Muscle of leg (tissue), 11 donors: ENCODE results near the gene PSMF1. TPM values are rescaled to one million over a fixed set of nuclear protein-coding genes. Genes with fewer than 3 reads are reported as not detected.

Experiments
- DNase-seq: peaks from one replicate; pipeline ENCODE4 v3.0.0; 2013
- H3K27ac ChIP-seq: one replicate; pipeline ENCODE4 v1.5.1; 2013; ENCODE audit warnings: mild to moderate bottlenecking, low read length, control low read depth
- H3K27me3 ChIP-seq: one replicate; pipeline ENCODE4 v1.6.1; 2013; ENCODE audit warnings: low read length; ENCODE audit not compliant: control insufficient read depth, insufficient read depth
- H3K36me3 ChIP-seq: one replicate; pipeline ENCODE4 v1.6.1; 2013; ENCODE audit warnings: low read length; ENCODE audit not compliant: control insufficient read depth, insufficient read depth
- H3K4me1 ChIP-seq: one replicate; pipeline ENCODE4 v1.6.1; 2013; ENCODE audit warnings: low read length; ENCODE audit not compliant: control insufficient read depth, insufficient read depth
- H3K4me3 ChIP-seq: one replicate; pipeline ENCODE4 v1.5.1; 2013; ENCODE audit warnings: low read length, control low read depth
- H3K9me3 ChIP-seq: replicated peaks from 2 replicates; pipeline ENCODE4 v1.6.1; 2013; ENCODE audit warnings: low read depth, low read length; ENCODE audit not compliant: control insufficient read depth
- WGBS: methylation state at CpG from one replicate; pipeline ENCODE4 v1.1.5; 2013; ENCODE audit warnings: missing lambda C conversion rate; ENCODE audit not compliant: insufficient coverage; 5-methylcytosine and 5-hydroxymethylcytosine counted together
- polyA plus RNA-seq, 8 donors: library from polyadenylated mRNA; unstranded; fragments of 120-200 nt; gene quantifications; one replicate each; pipeline versions ENCODE4 v1.2.1 to v1.2.3, GENCODE V29; 2013; ENCODE audit warnings: inconsistent platforms in 1 of 8, low replicate concordance in 1 of 8; ENCODE audit not compliant: insufficient read length in 8 of 8, insufficient read depth in 1 of 8
- total RNA-seq: library from RNA; stranded (reverse); fragments of 120-200 nt; gene quantifications from one replicate; pipeline ENCODE4 v1.2.4, GENCODE V29; 2013

Gene PSMF1
- total and polyA plus RNA-seq, 9 donors: 25.3 to 117 (median 98.9) TPM

- no peaks in the 10 kb centered on the region for H3K36me3 ChIP-seq
- no peaks in the 10 kb centered on the region for H3K4me1 ChIP-seq
- no peak overlapping the region for H3K27ac ChIP-seq
- WGBS: no CpG with 5 or more reads among the region's 2 CpGs
- DNase-seq: no peak
- no peaks in the 10 kb centered on the region for H3K9me3 ChIP-seq
- no peak overlapping the region for H3K4me3 ChIP-seq
- H3K27me3 ChIP-seq: no peaks in the 10 kb centered on the region
Measured at GRCh38 chr20:1196634-1197033, 78.2 kb downstream of the PSMF1 start.

GRCh38 chr20:1197801-1198200 lies 79.4 kb downstream of the PSMF1 start:
- H3K9me3 ChIP-seq: no peaks in the 10 kb centered on the region
- no peak overlapping the region for H3K27ac ChIP-seq
- H3K4me3 ChIP-seq: no peak overlapping the region
- 83% methylated on average over 2 of the region's 7 CpGs for WGBS
- DNase-seq: no peak
- H3K36me3 ChIP-seq: no peaks in the 10 kb centered on the region
- H3K27me3 ChIP-seq: no peaks in the 10 kb centered on the region
- H3K4me1 ChIP-seq: no peaks in the 10 kb centered on the region

- H3K36me3 ChIP-seq: no peaks in the 10 kb centered on the region
- no peak overlapping the region for H3K27ac ChIP-seq
- no peak overlapping the region for H3K4me3 ChIP-seq
- H3K9me3 ChIP-seq: no peaks in the 10 kb centered on the region
- no peaks in the 10 kb centered on the region for H3K27me3 ChIP-seq
- no peaks in the 10 kb centered on the region for H3K4me1 ChIP-seq
- no peak for DNase-seq
- WGBS: 86% methylated on average over 5 of the region's 5 CpGs
Measured at GRCh38 chr20:1198751-1199150, 80.3 kb downstream of the PSMF1 start.

- Histone ChIP-seq H3K36me3 (no peaks in the 10 kb centered on the region), H3K27ac (no peak overlapping the region), H3K9me3 (no peaks in the 10 kb centered on the region), H3K4me1 (no peaks in the 10 kb centered on the region), H3K4me3 (no peak overlapping the region), H3K27me3 (peaks cover 2% of the 10 kb centered on the region)
- WGBS: 61% methylated on average over 5 of the region's 7 CpGs
- DNase-seq: no peak
Measured at GRCh38 chr20:1199212-1199873, 80.9 kb downstream of the PSMF1 start.

GRCh38 chr20:1199964-1200363 lies 81.6 kb downstream of the PSMF1 start:
- no peak overlapping the region for H3K27ac ChIP-seq
- H3K27me3 ChIP-seq: peaks cover 2% of the 10 kb centered on the region
- H3K4me3 ChIP-seq: no peak overlapping the region
- H3K4me1 ChIP-seq: no peaks in the 10 kb centered on the region
- H3K36me3 ChIP-seq: no peaks in the 10 kb centered on the region
- no peak for DNase-seq
- no CpG with 5 or more reads among the region's 1 CpG for WGBS
- H3K9me3 ChIP-seq: no peaks in the 10 kb centered on the region

- Histone ChIP-seq H3K9me3 (no peaks in the 10 kb centered on the region), H3K27me3 (peaks cover 2% of the 10 kb centered on the region), H3K4me1 (no peaks in the 10 kb centered on the region), H3K36me3 (no peaks in the 10 kb centered on the region), H3K27ac (peak within 1 kb of the TSS; percentile 47), H3K4me3 (no peak within 1 kb of the TSS)
- DNase-seq: no peak
- WGBS: 57% methylated on average over 1 of the region's 5 CpGs
Measured at GRCh38 chr20:1202762-1203504, 84.5 kb downstream of the PSMF1 start, which contains the start of gene C20orf202. Gene C20orf202, plus strand, starts transcription at chr20:1203454. Its CDS starts 132 bp downstream, at chr20:1203586.

GRCh38 chr20:1203630-1204029 lies 85.2 kb downstream of the PSMF1 start:
- peaks cover 4% of the 10 kb centered on the region for H3K27me3 ChIP-seq
- no peaks in the 10 kb centered on the region for H3K36me3 ChIP-seq
- 80% methylated on average over 1 of the region's 5 CpGs for WGBS
- peak overlapping the region; percentile 47 for H3K27ac ChIP-seq
- DNase-seq: no peak
- H3K4me3 ChIP-seq: no peak overlapping the region
- H3K4me1 ChIP-seq: no peaks in the 10 kb centered on the region
- no peaks in the 10 kb centered on the region for H3K9me3 ChIP-seq

GRCh38 chr20:1204113-1204512 lies 85.7 kb downstream of the PSMF1 start:
- H3K4me1 ChIP-seq: no peaks in the 10 kb centered on the region
- no peak for DNase-seq
- H3K4me3 ChIP-seq: no peak overlapping the region
- H3K9me3 ChIP-seq: no peaks in the 10 kb centered on the region
- H3K27ac ChIP-seq: peak overlapping the region; percentile 47
- 68% methylated on average over 4 of the region's 5 CpGs for WGBS
- no peaks in the 10 kb centered on the region for H3K36me3 ChIP-seq
- peaks cover 4% of the 10 kb centered on the region for H3K27me3 ChIP-seq

- no peak for DNase-seq
- H3K9me3 ChIP-seq: no peaks in the 10 kb centered on the region
- H3K27me3 ChIP-seq: peaks cover 4% of the 10 kb centered on the region
- peak overlapping the region; percentile 47 for H3K27ac ChIP-seq
- WGBS: 40% methylated on average over 1 of the region's 2 CpGs
- H3K4me3 ChIP-seq: no peak overlapping the region
- H3K4me1 ChIP-seq: no peaks in the 10 kb centered on the region
- H3K36me3 ChIP-seq: no peaks in the 10 kb centered on the region
Measured at GRCh38 chr20:1204576-1204975, 86.2 kb downstream of the PSMF1 start.

GRCh38 chr20:1205802-1206201 lies 87.4 kb downstream of the PSMF1 start:
- Histone ChIP-seq H3K9me3 (no peaks in the 10 kb centered on the region), H3K4me3 (no peak overlapping the region), H3K4me1 (no peaks in the 10 kb centered on the region), H3K27me3 (peaks cover 4% of the 10 kb centered on the region), H3K27ac (no peak overlapping the region), H3K36me3 (no peaks in the 10 kb centered on the region)
- 92% methylated on average over 3 of the region's 8 CpGs for WGBS
- no peak for DNase-seq
